NCI-H146 treated with DMSO at 0.1 percent for 48 hours (cell line): ENCODE results near the gene OGFR.
A peak's percentile ranks its signal among the peaks of the same experiment; 100 is the strongest.

Source experiments
- DNase-seq: peaks from one replicate; lab custom pipeline; 2025; ENCODE audit not compliant: unreplicated experiment; lab: John Stamatoyannopoulos, UW

OGFR gene

DNA sequence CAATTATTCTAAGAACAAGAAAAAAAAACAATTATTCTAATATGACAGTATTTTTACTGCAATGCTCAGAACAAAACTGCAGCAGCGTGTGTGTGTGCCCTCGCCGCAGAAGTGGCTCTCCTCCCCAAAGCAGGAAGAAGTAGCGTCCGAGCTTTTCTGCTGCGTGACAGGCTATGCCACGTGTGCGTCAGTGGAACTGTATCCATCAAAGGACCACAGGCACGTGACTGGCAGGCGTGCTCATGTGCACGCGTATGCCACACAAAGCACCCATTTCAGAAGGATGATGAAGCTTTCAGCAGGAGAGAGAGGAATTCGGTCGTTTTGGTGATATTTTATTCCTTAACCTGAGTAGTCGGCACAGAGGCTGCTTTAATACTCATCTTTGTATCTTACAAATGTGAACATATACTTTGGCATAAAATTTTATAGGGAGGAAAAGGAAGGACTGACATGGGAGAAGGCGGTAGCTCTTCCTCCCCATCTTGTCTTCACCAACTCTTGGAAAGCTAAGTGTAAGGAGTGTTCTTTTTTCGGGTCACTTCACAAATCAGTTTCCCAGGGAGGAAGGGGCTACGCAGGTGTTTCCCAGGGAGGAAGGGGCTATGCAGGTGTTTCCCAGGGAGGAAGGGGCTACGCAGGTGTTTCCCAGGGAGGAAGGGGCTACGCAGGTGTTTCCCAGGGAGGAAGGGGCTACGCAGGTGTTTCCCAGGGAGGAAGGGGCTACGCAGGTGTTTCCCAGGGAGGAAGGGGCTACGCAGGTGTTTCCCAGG lies 53.6 kb downstream of the OGFR start:
- DNase-seq, result no peak

DNA sequence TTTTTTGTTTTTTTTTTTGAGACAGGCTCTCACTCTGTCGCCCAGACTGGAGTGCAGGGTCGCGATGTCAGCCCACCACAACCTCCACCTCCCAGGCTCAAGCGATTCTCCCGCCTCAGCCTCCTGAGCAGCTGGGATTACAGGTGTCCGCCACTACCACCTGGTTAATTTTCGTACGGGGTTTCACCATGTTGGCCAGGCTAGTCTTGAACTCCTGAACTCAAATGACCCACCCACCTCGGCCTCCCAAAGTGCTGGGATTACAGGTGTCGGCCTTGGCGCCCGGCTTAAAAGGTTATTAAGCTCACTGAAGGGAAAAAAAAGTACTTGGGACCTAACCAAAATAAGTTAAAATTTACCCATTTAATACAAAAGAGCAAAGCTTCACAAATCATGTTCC lies 55.1 kb downstream of the OGFR start:
- no peak for DNase-seq

DNA sequence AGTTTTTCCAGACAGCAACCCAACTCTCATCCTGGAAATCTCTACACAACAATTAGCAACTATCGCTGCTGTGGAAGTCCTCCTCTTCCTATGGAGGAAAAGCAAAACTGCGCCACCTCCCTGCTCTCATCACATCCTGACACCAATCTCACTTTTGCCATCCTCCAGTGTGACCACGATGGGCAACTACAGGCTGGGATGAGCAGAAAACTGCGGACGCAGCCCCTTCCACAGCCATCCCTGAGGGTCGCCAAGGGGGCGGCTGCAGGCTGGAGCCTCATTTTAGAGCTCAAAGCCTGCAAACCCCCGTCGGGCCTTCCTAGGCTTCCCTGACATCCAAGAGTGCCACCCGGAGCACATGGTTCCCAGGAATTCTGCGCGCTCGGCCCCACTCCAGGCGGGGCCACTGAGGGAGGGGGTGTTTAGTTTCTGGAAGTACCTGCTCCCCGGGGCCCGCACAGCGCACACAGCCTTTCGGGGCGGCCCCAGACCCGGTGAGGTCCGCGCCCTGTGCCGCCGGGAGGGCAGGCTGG lies 55.8 kb downstream of the OGFR start:
- DNase-seq, result no peak

DNA sequence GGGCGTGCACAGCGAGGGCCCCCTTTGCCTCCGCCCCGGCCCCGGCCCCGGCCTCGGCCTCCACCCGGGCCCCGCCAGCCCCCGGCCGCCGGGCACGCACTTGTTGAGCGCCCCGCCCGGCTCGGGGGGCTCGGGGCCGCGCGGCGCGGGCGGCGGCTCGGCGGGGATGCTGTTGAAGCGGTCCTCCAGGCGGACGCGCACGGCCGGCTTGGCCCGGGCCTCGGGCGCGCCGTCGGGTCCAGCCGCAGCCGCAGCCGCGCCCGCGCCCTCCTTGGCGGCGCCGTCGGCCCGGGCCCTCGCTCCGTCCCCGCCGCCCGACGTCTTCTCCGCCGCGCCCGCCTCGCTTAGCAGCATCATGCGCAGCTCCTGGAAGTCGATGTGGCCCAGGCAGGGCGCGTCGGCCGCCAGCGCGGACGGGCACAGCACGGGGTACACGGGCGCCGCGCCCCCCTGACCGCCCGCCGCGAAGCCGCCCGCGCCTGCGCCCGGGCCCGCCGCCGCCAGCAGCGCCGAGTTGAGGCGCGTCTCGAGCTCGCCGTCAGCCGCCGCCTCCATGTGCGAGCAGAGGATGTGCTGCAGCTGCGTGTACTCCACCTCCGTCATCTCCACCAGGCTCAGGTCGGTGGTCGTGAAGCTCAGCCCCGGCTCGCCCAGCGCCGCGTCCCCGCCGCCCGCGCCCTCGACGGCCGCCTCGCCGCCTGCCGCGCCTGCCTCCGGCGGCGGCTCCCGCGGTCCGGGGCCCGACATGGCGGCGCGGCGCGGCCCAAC lies 56.5 kb downstream of the OGFR start:
- no peak for DNase-seq

DNA sequence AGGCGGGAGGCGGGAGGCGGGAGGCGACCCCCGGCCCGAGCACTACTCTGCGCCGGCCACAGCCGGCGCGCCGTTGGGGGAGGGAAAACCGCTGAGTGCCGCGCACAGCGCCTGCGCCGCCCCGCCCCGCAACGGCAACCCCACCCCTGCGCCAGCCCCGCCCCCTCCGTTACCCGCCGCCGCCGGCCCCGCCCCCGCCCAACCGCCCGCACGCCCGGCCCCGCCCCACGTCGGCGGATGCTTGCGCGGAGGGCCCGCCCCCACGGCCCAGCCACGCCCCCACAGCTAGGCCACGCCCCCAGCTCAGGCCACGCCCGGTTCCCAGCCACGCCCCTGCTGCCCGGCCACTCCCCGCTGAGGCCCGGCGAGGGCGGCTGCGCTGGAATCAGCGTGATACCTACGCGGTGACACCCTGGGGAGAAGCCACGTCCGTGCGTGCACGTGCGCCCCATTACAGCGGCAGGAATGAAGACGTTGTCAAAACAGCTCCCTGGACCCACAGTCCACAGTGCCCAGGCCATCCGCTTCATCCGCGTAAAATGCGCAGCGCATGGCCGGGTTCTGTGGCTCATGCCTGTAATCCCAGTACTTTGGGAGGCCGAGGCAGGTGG lies 57.2 kb downstream of the OGFR start, which contains the start of gene TCFL5:
TSS of gene TCFL5 (minus strand) at position 97 of the 611 bp plus-strand sequence. CDS start 152 bp downstream, outside the sequence.
- peak; percentile 69 for DNase-seq
